Left cardiac atrium (tissue), 4 donors: Measurements from ENCODE around the gene FSIP1. TPM values are rescaled to one million over a fixed set of nuclear protein-coding genes. Genes with fewer than 3 reads are reported as not detected.

Experiments used
- ATAC-seq, 2 donors: fragments of 200-7000 bp; cut with Tn5 transposase; one replicate each; pipeline ENCODE4 v1.9.1; 2020; ENCODE audit warnings: mild to moderate bottlenecking in 2 of 2, moderate library complexity in 2 of 2
- DNase-seq: peaks from one replicate; pipeline ENCODE4 v3.0.0-alpha.2; 2020
- intact Hi-C, 2 donors: fragments of 100-400 bp; cut with DNase I; formaldehyde crosslinking; loops; one replicate each; pipeline versions ENCODE4 v1.14.1 to v1.15.1; 2022 to 2023
- total RNA-seq, 2 donors: library from RNA; stranded (reverse); fragmentation: NEBNext Ultra II Directional; extraction: Animal tissue kit (Norgen Biotek cat#: 25700); gene quantifications; one replicate each; pipeline ENCODE4 v1.2.1, GENCODE V29; 2021
- donor health status: DM: no; HTN: yes; CAD: no.
- donor health status: DM: no; HTN: yes; CAD: no; lungs with severe emphysema.
- donor health status: DM: yes; HTN: yes; CAD: no.
- donor health status: Dilated cardiomyopathy.

The FSIP1 gene
- total RNA-seq, 2 donors from 2014 or later, result 0.50 to 0.52 TPM

DNA sequence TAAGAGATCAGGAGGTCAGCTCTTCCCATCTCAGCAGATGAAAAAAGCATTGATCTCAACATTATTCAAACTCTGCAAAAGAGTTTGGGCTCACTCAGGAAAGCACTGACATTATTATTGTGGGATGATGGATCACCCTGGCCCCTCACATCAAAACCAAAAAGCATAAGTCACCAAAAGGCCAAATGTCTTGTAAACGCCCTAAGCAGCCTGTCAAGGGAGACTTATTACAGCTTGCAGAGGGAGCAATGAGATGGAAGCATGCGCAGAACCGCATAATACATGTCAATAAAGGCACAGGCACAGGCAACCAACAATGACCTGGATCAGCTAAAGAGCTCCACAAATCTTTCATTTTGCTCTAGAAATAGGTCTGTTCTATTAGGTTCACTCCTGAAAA lies 4.6 kb downstream of the FSIP1 start:
- intact Hi-C loops, result no loop called here
- ATAC-seq, result no peak
- no peak for DNase-seq

- intact Hi-C loops, result no loop called here
- no peak for ATAC-seq
These were observed 5.1 kb downstream of the FSIP1 start for GRCh38 chr15:39777496-39777895.

GRCh38 chr15:39776068-39776467 lies 6.6 kb downstream of the FSIP1 start:
- DNase-seq, result no peak
- no peak for ATAC-seq
- intact Hi-C loops, result no loop called here

More at GRCh38 chr15:39777496-39777895, 5.1 kb downstream of the FSIP1 start:
- no peak for DNase-seq

DNA sequence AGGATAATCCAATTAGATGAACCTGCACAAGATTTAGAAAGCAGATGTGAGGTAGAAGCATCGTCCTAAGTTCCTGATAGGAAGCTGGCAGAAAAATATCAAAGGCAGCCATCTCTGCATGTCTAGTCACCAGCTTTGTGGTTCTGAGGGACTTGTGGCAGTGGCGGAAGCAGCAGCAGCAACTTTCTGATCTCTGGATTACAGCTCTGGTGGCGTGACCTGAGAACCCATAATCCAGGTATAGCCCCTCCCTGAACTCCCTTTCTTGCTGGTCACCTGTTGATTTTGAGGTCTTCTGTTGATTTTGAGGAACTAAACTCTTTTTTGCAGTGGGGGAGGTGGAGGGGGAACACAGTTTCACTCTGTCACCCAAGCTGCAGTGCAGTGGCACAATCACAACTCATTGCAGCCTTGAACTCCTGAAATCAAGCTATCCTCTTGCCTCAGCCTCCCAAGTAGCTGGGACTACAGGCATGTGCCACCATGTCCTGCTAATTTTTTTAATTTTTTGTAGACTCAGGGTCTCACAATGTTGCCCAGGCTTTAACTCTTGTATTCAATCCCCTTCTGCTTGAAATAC lies 7.9 kb downstream of the FSIP1 start:
- intact Hi-C loops, result no loop called here
- DNase-seq (no peak), ATAC-seq (no peak)

DNA sequence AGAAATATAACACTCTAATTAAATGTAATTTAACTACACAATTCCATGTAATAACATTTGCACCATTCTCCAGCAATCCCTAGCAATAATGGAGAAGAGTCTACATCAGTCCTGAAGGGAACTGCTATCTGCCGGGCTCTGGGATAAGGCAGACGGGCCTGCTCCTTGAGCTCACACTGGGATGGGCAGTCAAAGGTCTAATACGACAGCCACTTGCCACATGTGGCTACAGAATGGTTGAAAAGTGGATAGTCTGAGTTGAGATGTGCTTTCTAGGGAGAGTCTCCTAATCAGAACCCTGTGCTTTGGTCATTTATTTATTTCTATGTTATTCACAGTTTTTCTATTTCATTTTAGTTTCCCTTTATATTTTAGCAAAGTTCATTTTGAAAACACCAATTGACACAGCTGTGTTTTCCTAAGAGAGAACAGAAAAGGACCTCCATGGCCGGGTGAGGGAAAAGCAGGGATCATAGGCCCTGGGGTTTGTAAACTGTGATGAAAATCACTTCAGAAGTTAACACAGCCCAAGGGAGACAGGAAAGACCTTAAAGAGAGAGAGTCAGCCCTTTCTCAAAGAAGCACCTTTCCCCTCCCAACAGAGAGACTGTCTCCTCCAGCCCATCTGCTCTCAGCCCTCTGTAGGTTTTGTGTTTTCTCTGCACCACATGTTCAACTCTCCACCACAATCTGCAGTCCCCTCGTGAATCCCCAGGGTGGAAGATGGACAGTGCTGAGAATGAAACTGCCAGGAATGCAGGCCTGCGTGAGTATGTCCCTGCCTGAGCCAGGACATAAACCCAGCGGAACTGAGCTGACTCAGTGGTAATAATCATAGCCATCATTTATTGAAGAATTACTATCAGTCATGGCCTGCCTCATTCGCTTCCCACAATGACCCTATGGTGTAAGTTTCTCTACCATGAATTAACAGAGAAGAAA lies 11.6 kb downstream of the FSIP1 start:
- DNase-seq (no peak), ATAC-seq (peak; percentile 66 to 68)
- intact Hi-C loops, result no loop called here

- ATAC-seq, result no peak
- intact Hi-C loops, result no loop called here
- no peak for DNase-seq
These were observed 14.7 kb downstream of the FSIP1 start for GRCh38 chr15:39767921-39768320.

GRCh38 chr15:39761006-39761405 lies 21.6 kb downstream of the FSIP1 start:
- intact Hi-C loops, result no loop called here
- ATAC-seq, result no peak
- no peak for DNase-seq

DNA sequence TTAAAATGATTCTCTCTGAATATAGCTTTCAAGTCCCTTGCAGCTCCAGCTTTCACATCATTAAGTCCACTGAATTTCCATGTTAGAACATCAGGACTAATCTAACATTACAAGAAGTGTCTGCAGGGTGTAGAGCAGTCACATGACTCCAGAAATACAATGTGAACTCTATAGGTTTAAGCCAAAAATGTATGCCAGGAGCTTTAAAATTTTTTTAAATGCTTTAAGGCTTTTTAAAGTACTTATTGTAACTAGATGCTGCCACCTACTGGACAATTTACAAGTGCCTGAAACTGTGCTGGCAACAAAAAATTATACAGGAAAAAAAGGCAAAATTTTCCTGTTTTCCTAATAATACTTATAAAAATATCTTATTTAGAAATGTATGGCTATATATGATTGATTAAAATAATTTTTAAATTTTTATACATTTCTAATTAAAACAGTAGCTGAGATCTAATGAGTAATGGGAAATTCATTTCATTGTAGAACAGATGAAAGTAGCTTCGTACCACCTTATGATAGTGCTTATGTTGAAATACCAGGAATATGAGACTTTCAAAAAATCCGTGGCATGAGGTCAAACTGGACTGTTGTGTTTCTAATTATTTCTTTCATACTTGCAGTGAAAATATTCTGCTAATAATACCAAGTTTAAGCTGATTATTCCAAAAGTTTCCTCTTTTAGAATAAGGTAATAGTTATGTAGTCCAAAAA lies 25.7 kb downstream of the FSIP1 start:
- intact Hi-C loops, result loop anchor here (5.0 to 10.0 kb wide), 4 partner anchors 72 to 1050 kb away; partner anchors contain the start of gene THBS1 (in 1 of the 2)
- no peak for DNase-seq
- no peak for ATAC-seq

GRCh38 chr15:39752991-39753390 lies 29.6 kb downstream of the FSIP1 start:
- DNase-seq (no peak), ATAC-seq (no peak)
- intact Hi-C loops, result loop anchor here in 1 of 2 donors (10.0 kb wide), 1 partner anchor 68 kb away; no protein-coding TSS in a partner anchor

DNA sequence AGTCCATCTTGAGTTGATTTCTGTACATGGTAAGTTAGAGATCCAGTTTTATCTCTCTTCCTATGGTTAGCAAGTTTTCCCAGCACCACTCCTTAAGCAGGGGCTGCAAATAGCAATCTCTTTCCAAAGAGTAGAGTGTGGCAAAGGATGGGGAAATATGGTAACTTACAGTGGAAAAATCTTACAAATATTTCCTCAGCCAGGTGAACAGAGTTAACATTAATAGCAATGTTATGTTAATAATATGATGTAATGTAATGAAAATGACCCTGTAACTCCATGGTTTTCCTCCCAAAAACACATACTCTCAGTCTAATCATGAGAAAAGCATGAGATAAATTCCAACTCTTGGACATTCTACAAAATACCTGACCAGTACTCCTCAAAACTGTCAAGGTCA lies 30.4 kb downstream of the FSIP1 start:
- intact Hi-C loops, result loop anchor here in 1 of 2 donors (10.0 kb wide), 1 partner anchor 67 kb away; no protein-coding TSS in a partner anchor

GRCh38 chr15:39748276-39748675 lies 34.4 kb downstream of the FSIP1 start:
- no peak for ATAC-seq
- intact Hi-C loops, result no loop called here
- DNase-seq, result no peak

More for the DNA sequence above, 30.4 kb downstream of the FSIP1 start:
- DNase-seq (no peak), ATAC-seq (no peak)

- intact Hi-C loops, result no loop called here
- DNase-seq (no peak), ATAC-seq (no peak)
These were observed 35.3 kb downstream of the FSIP1 start for GRCh38 chr15:39747326-39747725.

DNA sequence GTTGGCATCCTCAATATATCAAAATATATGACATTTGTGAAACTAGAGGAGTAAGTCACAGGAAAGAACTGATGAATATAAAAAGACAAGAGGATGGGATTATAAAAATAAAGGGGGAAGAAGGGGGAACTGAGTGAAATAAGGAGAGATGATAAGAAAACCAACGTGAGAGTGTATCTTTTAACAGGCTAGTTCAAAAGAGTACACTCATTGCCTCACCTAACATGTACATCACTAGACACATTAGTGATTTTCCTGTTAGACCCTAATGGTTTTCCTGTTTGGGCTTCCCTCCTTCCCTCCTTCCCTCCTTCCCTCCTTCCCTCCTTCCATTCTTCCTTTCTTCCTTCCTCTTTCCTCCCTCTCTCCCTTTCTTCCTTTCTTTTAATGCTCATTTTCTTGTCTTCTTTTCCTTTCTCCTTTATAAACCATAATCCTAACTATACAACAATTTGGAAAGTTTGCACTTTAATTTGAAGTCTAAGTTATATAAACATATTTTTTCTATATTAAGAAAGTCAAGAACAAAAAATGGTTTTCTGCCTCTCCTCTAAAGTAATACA lies 35.8 kb downstream of the FSIP1 start:
- DNase-seq, result no peak
- intact Hi-C loops, result no loop called here
- ATAC-seq, result no peak

DNA sequence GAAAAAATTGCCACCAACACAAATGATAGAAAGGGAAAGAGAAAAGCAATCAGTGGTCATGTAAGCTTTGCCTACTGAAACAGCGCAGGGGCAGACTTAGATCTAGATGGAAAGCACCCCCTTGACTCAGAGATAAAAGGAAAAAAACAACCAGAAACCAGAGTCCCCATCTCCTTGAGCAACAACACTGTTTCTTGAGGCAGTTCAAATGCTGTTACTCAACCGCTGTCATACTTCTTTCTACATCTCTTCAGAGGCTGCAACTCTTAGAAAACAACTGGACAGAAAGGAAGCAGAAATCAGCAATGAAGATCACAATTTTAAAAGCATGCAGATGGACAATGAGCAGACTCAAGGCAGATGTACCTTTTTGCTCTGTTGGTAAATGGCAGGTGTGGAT lies 36.5 kb downstream of the FSIP1 start:
- intact Hi-C loops, result no loop called here
- DNase-seq, result no peak
- ATAC-seq, result no peak

DNA sequence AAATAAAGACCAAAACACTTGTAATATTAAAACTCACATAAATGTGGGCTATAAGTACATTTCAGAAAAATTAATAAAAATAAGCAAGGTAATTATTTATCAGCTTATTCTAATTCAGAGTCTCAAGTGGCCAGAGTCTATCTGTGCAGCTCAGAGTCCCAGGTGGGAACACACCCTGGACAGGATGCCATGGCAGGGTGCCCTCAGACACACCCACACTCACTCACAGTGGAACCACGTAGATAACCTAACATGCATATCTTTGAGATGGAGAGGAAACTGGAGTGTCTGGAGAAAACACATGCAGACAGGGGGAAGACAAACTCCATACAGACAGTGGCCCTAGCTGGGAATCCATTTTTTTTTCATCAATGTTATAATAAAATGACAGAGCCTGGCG lies 37.2 kb downstream of the FSIP1 start:
- DNase-seq (no peak), ATAC-seq (no peak)
- intact Hi-C loops, result no loop called here

DNA sequence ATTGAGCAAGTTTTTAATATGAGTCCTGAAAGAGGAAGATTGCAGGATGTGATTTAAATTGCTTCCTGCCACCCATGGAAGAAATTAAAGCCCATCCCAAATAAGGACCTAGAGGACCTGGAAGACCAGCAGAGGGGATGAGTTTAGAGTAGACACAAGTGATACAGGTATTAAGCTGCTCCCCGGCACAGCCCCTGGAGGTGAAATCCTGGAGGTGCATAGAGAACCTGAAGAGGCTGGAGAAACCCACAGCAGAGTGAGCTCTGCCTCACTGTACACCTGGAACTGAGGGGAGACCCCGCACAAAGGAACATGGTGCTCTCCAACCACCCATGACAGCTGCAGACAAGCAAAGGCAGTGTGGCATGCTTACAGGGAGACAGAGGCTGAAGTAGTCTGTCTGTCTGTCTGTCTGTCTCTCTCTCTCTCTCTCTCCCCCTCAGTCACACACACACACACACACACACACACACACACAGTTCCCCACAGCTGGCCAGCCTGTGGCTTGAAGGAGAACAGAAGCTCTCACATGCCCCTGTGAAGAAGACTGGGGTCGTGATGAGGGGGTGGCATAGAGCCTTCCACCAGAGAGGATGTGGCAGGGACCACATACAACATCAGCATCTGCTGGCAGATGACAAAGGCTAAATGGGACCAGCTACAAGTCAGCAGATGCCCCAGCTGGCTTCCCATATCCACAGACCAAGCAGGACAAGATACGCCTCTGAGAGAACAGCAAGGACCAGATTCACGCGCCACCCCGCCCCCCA lies 38.1 kb downstream of the FSIP1 start:
- DNase-seq (no peak), ATAC-seq (no peak)
- intact Hi-C loops, result no loop called here

DNA sequence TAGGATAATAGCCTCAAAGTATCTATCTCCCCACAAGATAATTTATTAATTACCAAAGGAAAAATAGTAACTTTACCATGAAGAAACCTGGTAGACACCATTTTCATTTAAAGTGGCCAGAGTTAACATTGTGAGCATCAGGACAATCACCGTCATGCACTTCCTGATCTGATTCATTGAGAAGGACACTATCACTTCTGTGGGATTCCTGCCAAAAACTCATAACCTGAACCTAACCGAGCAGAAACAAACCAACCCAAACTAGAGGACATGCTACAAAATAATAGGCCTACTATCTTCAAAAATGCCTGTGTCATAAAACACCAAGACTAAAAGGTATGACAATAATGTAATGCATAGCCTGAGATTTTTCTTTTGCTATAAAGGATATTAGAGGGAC lies 39.0 kb downstream of the FSIP1 start:
- ATAC-seq (no peak), DNase-seq (no peak)
- intact Hi-C loops, result no loop called here

DNA sequence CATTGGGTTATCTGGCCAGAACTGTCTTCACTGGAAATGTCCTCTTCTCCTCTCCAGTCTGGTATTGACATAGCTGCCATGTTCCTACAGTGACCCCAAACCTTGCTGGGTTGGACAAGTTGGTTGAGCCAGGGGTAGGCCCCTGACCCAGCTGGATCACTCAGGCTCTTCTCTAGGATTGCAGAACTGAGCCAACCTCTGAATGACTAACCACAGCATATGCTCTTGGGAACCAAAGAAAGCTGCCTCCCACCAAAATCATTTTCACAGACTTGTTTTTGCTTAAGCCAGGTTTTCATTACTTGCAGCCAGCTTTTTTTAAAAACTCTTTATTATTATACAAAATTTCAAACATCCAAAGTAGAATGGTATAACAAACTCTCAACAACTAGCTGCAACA lies 41.4 kb downstream of the FSIP1 start:
- no peak for DNase-seq
- ATAC-seq, result peak; percentile 55 to 59
- intact Hi-C loops, result no loop called here

DNA sequence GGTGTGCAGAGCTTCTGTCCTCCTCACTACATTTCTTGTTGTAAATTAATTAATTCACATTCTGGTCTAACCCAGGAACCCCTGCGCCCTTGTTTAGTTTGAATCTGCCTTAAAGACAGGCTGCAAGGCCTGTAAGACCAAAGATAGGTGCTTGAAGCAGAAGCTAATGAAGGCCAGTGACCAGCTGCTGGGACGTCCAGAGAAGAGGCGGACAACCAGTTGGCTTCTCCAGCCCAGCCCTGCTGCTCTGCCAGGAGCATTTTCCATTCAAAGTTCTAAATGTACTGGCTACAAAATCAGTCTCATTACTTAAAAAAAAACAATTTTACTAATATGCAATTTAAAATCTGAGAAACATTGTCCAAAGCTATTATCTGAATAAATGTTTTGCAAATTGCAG lies 43.6 kb downstream of the FSIP1 start:
- ATAC-seq, result no peak

More for the DNA sequence above, 43.6 kb downstream of the FSIP1 start:
- intact Hi-C loops, result no loop called here
- no peak for DNase-seq
